ENCODE measurements around the gene SPRYD3.
"Not testable (repeated sequence)": the region's sequence is repeated elsewhere in the genome, so short reads cannot be mapped to it uniquely, and the experiment has no call there.

The SPRYD3 gene

DNA sequence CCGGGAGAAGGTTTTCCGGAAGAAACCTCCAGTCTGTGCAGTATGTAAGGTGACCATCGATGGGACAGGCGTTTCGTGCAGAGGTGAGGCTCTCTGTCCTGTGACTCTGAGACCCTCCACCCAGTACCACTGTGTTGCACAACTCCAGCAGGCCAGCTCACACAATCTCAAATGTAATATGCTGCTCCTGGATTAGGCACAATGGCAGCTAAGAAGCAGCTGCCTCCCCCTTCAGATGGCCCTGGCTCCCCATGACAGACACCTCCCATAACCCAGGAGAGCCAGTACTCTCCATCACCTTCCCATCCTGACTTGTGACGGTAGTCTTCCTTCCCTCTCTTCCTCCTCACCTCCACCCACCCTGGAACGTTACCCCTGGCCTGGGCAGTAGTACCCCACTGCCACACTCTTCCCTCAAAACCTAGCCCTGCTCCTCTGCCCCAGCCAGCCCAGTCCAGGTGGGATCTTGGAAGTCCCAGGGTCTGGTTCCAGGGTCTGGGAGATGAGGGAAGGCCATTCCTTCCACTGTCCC is 27.2 kb downstream of the SPRYD3 start:
- DNase-seq (ENCODE audit: low spot score), result no peak

DNA sequence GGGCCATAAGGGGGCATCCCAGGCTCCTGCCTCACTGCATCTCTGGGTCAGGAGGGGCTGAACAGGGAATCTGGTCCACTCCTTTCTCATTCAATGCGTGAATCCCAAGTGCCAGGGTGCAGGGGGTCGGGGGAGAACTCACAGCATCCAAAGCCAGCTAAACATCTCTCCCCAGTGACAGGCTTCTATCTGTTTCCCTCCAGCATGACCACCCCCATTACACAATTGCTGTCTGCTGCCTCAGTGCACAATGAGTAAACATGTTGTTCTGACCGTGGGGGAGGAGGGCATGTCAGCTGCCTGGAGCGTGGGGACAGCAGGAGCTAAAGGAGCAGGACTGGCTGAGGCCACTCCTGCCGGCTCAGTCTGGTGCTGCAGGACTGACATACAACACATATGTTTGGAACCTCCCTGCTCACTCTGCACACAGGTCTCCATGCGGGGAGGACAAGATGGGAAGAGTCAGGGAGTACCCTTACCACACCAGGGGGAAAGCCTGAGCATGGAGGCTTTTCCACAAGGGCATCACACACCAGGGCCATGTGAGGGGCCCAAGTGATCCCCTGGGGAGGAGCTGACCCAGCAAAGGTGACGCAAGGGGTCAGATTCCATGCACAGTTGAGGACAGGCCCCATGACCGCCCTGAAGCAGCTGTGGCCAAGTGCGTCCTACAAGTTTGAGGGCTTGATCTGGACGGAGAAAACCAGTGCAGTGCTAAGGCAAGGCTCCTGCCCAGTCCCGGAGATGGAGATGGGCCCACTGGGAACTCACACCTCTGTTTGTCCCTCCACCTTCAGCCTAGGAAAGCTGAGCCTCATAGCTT is 27.9 kb downstream of the SPRYD3 start:
- DNase-seq (ENCODE audit: low spot score), result no peak

DNA sequence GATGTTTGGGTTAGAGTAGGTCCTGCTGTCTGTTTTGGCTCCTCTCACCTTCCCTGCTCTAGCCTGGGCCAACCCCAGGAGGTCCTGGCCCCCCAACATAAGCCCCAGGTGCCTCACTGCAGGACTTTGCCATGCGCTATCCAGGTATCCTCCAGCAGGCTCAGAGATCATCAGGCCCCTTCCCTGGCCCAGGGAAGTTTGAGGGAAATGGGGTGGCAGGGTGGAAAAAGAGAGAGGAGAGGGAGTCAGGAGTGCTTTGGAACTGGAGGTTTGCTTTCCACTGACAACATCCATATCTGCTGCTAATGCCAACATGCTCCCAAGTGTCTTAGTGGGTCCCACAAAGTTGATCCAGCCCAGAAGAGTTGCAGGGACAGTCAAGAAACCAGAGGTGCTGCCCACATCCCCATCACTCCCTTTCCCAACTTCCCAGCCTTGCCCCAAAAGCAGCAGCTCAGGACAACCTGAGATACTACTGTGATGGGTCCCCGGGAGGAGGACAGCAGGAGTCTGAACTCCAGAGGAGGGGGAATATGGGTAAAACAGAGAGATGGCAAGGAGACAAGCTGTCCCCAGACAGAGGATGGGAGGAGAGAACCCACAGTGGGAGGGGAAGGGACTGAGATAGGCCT is 28.6 kb downstream of the SPRYD3 start:
- DNase-seq (ENCODE audit: low spot score), result no peak

DNA sequence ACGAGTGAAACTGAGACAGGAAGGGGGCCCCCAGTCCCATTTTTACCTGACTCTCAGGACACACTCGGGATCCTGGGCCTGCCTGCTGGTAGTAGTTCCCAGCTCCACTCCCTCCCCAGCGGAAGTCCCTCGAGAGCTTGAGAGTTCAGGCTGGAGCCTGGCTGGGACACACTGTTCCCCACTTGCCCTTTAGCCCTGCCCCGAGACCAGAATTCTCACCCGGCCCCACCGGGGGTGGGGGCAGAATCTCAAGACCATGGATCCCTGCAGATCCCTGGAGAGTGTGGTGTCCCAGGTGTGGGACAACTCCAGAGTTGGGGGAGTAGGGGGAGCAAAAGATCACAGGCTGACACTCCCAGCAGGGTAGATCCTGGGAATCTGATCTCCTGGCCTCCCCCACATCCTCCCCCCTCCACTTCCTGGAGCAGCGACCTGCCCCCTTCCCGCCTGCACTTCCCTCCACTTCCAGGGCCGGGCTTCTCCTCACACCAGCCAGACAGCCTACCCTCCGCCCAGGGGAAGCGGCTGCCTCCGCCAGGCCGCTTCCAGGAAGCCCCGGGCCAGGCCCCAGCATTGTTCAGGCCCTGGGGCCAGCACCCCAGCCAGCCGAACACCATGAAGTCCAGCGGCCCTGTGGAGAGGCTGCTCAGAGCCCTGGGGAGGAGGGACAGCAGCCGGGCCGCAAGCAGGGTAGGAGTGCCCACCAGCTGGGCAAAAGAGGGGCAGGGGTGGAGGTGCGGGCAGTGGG is 29.4 kb downstream of the SPRYD3 start, which contains the start of gene TNS2:
Gene TNS2 (plus strand): TSS at position 495 of the 748 bp plus-strand sequence. CDS start 121 bp downstream, at position 616.
- no peak for DNase-seq (ENCODE audit: low spot score)

DNA sequence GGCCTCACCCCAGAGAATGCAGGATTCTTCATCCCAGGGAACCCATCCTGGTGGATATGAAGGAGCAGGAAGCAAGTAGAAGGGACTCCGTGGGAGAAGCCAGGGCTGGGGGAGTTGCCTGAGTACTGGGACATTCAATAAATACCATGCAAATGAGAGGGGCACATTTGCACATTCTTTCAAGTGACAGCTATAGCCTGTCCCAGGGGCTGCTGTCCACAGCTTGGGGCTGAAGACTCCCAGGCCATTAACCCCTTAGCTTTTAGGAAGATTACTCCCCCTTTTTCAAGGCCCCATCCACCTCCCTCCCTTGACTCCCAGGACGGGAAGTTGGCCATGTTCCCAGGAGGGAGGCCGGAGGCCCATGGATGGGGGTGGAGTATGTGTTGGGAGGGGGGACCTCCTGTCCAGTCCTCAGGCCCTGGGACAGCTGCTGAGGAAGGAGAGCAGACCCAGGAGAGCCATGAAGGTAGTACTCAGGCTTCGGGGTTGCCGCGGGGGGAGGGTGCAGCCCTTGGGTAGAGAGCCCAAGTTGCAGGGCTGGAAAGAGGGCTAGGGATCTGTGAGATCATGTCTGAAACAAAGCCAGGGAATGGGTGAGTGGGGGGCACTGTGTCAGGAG is 30.3 kb downstream of the SPRYD3 start:
- no peak for DNase-seq (ENCODE audit: low spot score)

DNA sequence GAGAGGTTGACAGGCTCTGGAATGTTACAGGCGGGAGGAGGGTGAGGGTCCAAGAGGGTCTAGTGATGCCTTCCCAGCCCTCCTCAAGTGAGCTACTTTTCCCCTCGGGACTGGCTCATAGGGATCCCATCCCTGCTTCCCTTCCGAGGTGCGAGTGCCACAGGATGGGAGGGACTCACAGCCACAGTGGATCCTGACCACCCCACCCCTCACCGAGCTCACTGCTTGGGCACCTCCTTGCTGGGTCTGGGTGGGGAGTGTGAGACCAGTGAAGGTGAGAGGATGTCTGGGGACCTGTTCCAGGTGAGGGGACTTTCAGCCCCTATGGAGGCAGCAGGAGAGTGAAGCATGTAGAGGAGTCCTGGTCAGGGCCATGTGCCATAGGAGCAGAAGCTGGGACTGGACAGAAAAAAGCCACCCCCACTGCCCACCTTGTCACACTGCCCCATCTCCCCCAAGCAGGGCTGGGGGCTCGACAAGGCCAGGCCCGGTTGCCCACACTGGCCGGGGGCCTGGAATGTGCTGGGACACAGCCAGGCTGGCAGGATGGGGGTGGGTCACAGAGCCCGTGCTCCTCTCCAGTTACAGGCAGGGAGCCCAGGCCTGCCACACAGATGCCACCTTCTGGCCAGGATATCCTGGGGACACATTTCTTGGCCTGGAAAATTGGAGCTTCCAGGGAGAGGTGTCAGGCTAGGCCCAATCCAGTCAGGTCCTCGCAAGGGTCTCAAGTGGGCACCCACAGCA is 31.0 kb downstream of the SPRYD3 start:
- no peak for DNase-seq (ENCODE audit: low spot score)

DNA sequence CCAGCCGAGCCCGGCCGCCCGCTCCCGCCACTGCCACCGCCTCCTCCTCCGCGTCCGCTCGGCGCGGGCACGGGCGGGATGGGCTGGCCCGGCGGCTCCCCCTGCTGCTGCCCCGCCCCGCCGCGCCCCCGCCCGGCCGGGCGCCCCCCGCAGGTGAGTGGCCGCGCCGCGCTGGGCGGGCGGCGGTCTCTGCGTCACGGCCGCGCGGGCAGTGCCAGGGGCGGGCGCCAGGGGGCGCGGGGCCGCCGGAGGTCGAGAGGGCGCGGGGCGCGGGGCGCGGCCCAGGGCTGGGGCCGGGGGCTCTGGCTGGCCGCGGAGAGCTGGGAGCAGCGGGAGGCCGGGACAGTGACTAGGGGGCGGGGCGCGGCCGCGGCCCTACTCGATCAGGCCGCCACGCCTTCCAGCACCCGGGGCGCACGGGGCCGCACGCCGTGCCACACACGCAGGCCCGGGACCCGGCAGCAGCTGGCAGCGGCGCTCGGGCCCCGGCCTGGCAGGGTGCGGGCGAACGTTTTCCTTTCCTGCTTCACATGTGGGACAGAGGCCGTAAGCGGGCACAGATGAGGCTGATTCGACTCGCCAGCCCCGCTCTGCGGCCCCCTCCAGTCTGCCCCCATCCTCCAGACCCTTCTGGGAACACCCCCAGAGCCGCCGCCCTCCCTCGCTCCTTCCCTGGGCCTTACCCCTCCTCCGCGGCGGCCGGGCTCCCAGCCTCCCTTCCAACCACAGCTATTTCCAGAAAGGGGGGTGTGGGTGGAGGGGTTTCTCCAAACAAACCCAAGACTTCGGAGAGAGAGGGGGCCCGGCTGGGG is 31.8 kb downstream of the SPRYD3 start:
- DNase-seq (ENCODE audit: low spot score), result peak; percentile 72

DNA sequence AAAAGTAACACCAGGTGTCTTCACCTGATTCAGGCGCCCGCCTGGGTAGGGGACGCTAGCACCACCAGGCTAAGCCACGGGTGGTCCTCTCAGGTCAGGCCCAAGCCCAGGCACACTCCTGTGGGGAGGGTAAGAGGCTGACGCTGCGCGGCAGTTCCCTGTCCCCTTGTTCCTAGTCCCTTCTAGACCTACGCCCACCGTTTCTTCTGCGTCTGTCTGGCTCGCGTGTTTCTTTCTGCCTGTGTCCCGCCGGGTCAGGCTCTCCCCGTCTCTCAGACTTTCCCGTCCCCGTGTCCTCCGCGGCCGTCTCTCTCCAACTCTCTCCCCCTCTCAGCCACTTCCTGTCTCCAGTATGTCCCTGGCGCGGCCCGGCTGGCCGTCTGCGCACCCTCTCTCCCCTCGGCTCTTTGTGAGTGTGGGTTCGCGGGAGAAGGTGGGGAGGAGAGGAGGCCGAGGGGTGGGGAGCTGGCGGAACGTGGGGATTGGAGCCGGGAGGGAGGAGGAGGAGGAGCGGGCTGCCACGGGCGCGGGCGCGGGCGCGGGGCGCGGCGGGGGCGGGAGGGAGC is 32.5 kb downstream of the SPRYD3 start:
- peak; percentile 82 for DNase-seq (ENCODE audit: low spot score)

DNA sequence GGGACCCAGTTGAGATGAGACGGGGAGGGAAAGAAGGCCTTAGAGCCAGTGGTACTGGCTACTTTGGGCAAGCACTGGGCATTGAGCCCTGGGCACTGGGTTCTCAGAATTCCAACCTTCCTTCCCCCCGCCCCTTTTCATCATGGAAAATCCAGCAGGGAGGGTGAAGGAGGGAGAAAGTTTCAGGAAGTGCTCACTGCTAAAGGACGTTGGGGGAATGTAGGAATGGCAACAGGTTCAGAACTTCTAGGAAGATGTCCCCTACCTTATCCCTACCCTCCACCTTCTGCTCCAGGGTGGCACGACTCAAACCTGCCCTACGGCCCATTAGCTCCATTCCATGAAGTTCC is 33.5 kb downstream of the SPRYD3 start:
- DNase-seq (ENCODE audit: low spot score), result no peak

DNA sequence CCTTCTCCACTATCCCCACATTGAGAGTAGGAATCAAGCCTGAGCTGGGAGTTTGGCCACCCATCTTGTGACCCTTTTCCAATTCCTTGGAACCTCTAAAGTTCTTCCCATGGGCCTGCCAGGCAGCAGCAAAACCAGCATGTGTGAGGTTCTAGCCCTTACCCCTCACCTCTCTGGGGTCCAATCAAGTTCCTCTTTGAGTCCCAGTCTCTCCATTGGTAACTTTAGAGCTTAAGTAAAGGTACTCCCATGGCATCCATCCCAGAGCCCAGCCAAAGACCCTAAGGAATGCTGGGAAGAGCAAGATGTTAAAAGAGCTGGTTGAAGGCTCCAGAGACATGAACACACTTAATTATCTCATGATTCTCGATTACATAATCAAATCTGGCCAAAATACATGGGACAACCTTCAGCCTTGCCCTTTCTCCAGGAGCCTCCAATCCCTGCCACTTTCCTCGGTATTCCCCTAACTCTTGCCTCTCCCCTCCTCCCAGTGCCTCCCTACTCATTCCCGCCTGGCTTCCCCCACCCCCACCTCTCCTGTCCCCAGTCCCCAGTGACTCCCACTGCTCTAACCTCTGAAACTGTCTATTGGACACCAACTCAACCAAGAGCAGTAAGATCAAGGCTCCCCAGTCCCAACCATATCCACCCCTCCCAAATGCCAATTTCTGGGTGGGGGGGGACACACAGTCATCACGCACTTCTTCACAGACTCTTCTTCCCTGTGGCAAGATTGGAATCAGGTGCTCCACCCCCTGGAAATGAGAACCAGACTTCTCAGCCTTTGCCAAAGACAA is 34.1 kb downstream of the SPRYD3 start:
- no peak for DNase-seq (ENCODE audit: low spot score)

DNA sequence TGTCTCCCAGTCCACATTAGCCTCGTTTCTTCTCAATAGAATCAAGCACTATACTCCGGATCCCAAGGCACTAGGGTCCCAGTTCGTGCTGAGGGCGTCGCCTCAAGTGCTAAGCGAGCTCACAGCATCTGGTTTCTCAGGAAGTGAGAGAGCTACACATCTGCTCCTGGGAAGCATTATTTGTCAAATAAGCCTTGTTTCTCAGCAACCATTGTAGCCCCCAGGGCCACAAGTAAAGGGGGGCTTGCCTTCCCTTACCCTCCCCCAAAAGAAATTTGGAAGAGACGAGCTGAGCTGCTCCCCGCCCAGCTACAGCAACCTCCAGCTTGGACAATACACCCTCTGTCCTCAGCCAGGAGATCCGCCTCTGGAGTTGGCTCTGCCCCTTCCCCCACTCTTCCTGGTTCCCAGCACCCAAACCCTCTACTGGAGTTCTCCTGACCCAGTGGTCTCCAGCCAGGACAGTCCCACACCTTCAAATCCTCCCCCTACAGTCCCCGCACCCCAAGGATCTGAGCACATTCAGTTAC is 35.1 kb downstream of the SPRYD3 start:
- DNase-seq (ENCODE audit: low spot score), result no peak

DNA sequence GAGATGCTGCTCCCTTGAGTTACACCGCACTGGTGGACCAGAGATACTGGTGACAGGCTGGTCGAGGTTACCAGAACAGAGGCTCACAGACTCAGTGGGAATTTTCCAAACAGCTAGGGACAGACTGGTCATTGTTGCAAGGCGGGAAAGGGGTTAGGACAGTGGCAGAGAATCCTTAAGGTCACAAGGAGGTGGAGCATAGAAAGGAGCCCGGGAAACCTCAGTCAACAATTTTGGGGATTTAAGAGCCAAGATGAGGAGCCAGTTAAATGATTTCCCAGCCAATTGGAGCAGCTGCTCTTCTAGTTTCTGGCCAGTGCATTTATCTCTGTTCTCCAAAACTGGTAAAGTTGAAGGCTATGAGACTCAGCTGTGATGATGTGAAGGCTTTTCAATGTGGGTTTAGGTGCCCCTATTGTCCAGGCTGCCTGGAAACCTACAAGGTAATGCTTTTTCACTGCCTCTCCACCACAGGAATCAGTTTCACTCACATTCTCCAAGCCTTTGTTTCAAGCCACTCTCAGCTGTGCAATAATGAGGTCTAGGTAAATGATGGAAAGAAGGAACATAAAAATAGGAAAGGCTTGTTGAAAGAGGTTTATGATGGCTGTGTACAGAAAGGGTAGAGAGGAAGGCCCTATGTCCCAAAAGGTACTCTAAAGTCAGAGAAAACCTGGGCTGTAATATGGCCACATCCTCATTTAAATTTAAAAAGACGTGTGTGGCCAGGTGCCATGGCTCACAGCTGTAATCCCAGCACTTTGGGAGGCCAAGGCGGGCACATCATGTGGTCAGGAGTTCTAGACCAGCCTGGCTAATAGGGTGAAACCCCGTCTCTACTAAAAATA is 36.4 kb downstream of the SPRYD3 start:
- DNase-seq (ENCODE audit: low spot score), result no peak

DNA sequence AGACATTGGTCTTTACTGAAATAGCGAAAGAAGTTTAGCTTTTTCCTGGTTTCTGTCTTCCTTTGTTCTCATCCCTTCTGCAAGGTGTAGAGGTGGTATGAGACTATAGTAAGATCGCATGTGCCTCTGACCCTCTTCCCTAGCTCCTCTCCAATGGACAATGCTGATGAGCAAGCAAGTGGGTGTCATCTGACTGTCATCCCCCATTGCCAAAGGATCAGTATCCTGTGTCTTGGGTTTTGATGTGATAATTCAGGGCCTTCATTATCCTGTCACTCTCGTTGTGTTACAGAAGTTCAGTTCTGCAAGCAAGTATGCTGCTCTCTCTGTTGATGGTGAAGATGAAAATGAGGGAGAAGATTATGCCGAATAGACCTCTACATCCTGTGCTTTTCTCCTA is 39.3 kb downstream of the SPRYD3 start:
- no peak for DNase-seq (ENCODE audit: low spot score)

DNA sequence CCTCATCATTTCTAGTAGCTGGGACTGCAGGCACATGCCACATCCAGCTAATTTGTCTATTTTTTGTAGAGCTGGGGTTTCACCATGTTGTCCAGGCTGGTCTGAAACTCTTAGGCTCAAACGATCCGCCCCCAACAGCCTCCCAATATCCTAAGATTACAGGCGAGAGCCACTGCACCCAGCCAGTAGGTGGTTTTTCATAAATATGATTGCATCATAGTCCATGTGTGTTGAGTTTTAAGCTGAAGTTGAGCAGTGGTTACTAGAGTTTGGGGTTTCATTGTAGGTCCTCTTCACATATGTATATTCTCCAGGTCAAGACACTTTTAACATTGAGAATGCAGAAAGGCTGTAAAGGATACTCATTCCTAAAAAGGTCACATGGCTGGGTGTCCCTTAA is 42.4 kb downstream of the SPRYD3 start:
- DNase-seq (ENCODE audit: low spot score), result no peak

DNA sequence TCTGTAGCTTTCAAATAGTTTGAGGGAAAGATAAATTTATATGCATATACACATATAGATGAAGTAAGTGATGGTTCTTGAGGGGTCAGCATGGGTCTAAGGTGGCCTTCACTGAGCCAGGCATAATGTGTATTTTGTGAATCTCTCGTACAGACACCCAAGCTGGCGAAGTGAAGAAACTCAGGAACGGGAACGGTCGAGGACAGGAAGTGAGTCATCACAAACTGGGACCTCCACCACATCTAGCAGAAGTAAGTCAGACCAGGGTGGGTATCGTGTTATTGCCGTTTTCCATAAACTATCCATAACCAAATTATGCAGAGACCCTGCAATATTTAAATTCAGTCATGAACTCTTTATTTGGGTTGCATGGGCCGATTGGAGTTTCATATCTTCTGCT is 44.7 kb downstream of the SPRYD3 start:
- no peak for DNase-seq (ENCODE audit: low spot score)

DNA sequence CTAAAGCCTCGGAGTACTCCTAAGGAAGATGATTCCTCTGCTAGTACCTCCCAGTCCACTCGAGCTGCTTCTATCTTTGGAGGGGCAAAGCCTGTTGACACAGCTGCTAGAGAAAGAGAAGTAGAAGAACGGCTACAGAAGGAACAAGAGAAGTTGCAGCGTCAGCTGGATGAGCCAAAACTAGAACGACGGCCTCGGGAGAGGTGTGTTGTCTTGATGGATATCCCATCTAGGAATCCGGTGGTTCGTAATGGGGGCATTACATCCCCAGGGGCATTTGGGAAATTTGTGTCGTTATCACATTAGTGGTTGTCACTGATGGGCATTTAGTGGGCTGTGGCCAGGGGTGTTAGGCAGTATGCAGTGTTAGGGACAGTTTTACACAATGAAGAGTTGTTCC is 45.4 kb downstream of the SPRYD3 start:
- DNase-seq (ENCODE audit: low spot score), result not testable (repeated sequence)

DNA sequence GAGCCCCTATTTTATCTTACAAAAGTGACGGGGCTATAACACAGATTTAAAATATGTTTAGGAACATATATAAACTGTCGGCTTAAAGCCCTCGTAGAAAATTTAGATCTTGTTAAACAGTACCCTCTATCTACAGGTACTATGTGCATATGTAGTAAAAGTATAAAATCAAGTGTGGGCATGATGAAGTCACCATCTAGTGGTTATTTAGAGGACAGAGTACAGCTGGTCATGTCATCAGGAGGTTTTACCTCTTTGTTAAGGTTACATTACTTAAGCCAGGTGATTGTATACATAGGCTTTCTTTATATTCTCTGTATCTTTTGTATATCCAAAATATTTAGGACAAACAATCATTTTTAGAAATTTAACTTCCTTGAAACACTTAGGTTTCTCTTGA is 47.6 kb downstream of the SPRYD3 start:
- no peak for DNase-seq (ENCODE audit: low spot score)

DNA sequence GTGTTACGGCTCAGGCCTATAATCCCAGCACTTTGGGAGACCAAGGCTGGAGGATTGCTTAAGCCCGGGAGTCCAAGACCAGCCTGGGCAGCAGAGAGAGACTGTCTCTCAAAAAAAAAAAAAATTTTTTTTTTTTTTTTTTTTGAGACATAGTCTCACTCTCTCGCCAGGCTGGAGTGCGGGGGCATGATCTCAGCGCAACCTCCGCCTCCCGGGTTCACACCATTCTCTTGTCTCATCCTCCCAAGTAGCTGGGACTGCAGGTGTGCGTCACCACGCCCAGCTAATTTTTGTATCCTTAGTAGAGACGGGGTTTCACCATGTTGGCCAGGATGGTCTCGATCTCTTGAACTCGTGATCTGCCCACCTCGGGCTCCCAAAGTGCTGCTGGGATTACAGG is 52.2 kb downstream of the SPRYD3 start:
- DNase-seq (ENCODE audit: low spot score), result not testable (repeated sequence)
